Omental fat pad (tissue), 4 donors: ENCODE results near the gene ENHO. TPM values are rescaled to one million over a fixed set of nuclear protein-coding genes. Genes with fewer than 3 reads are reported as not detected.

ENCODE experiments used
- ATAC-seq: fragments of 150-250 bp; one replicate; pipeline ENCODE4 v1.9.1; 2016; ENCODE audit warnings: mild to moderate bottlenecking, moderate library complexity; ENCODE audit not compliant: low FRiP score
- DNase-seq: peaks from one replicate; pipeline ENCODE4 v3.0.0-alpha.2; 2019; ENCODE audit warnings: low spot score
- total RNA-seq, 4 donors: library from RNA; depleted of rRNA; stranded (reverse); fragments of >200 nt; gene quantifications; one replicate each; pipeline ENCODE4 v1.1.0, GENCODE V29; 2016
- TF ChIP-seq, protein P1 (sequence below), 3 donors: fragments of 450-650 bp; IDR thresholded peaks; one replicate each; pipeline ENCODE4 v1.5.1; 2016 to 2017; ENCODE audit warnings: antibody characterized with exemption in 3 of 3, mild to moderate bottlenecking in 3 of 3, moderate library complexity in 2 of 3

ENHO gene
- total RNA-seq, 4 donors from 2014 or later: not detected

DNA sequence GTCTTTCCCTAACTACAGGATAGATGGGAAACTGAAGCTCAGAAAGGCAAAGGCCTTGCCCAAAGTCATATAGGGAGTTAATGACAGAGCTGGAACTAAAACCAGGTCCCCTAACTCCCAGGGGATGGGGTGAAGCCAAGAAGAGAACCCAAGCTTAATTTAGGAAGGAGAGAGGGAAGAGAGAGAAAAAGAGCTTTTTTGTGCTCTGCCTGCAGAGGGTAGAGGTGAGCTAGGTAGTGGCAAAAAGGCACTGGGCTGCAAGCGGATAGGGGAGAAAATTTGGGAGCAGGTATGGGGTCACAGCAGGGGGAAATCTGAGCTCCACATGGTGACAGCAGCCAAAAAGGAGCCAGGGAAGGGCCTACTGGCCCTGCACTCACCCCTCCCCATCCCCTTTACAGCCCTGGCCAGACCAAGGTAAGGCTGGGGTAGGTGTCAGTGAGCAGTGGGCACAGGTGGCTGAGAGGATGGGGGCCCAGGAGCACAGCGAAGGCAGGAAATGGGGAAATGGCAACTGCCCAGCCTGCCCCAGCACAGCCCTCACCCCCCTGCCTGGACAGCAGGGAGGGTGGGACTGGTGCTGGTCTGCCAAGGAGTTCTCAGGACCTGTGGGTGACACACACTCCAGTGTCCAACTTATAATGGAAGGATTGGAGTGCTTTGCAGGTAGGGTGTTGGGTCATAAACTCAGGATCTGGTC, 3.3 kb downstream of the ENHO start:
- TF ChIP-seq, protein P1, sequence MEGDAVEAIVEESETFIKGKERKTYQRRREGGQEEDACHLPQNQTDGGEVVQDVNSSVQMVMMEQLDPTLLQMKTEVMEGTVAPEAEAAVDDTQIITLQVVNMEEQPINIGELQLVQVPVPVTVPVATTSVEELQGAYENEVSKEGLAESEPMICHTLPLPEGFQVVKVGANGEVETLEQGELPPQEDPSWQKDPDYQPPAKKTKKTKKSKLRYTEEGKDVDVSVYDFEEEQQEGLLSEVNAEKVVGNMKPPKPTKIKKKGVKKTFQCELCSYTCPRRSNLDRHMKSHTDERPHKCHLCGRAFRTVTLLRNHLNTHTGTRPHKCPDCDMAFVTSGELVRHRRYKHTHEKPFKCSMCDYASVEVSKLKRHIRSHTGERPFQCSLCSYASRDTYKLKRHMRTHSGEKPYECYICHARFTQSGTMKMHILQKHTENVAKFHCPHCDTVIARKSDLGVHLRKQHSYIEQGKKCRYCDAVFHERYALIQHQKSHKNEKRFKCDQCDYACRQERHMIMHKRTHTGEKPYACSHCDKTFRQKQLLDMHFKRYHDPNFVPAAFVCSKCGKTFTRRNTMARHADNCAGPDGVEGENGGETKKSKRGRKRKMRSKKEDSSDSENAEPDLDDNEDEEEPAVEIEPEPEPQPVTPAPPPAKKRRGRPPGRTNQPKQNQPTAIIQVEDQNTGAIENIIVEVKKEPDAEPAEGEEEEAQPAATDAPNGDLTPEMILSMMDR (IDR thresholded peaks at IDR 0.05): no peak
- ATAC-seq: no peak
- DNase-seq: no peak

DNA sequence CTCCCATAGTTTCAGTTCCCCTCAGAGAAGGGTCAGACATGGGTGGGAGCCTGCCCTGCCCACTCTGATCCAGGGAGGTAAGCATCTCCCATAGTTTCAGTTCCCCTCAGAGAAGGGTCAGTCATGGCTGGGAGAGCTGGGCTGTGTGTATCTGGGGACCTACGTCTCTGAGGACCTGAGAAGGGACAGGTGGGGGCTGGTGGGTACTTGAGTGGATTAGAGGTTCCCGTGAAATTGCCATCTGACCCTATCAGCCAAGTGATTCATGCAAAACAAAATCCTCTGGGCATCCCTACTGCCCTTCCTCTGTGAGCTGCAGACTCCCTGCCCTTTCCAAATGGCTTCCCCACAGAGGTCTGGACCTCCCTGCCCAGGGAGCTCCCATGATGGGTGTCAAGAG, 3.9 kb downstream of the ENHO start:
- ATAC-seq: no peak

DNA sequence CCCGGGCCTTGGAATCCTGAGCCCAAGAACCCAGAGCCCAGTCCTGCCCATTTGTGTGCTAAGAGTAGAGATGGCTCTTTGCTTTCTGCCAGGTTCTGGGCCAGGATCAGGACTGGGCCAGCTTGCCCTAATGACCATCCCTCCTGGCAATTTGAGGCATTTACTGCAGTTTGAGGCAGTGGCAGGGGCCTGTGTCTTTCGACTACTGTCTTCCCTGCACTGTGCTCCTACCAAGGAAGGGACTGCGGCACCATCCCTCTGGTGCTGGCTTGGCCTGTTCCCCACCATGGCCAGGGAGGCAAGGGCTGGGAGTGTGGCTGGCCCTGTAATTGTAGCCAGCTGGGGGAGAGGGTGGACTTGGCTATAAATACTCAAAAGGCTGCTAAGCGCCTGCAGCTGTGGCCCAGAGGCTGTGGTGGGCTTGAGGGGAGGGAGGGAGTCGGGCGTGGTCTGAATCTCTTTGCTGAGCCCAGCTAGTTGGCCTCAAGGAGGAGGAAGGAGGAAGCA, 4.6 kb downstream of the ENHO start:
- DNase-seq: no peak

More for the DNA sequence above, 3.9 kb downstream of the ENHO start:
- DNase-seq: no peak
- TF ChIP-seq, protein P1 (IDR thresholded peaks at IDR 0.05): no peak

DNA sequence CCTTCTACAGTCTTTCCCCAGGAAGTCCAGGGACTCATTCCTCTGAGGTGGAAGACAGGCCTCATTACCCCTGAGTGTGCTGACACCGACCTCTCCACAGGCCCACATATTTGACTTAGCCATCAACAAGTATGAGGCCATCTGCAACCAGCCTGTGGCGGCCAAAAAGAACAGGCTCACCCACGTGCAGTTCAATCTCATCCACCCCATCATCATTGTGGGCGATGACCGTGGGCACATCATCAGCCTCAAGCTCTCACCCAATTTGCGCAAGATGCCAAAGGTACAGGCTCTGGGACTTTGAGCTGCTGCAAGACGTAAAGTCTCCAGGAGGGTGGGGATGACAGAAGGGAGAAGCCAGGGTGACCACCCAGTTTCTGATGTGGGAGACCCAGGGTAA, 5.6 kb downstream of the ENHO start:
- no peak for DNase-seq
- no peak for ATAC-seq
- TF ChIP-seq, protein P1 (IDR thresholded peaks at IDR 0.05): no peak

More for the DNA sequence above, 4.6 kb downstream of the ENHO start:
- TF ChIP-seq, protein P1 (IDR thresholded peaks at IDR 0.05): no peak
- no peak for ATAC-seq

DNA sequence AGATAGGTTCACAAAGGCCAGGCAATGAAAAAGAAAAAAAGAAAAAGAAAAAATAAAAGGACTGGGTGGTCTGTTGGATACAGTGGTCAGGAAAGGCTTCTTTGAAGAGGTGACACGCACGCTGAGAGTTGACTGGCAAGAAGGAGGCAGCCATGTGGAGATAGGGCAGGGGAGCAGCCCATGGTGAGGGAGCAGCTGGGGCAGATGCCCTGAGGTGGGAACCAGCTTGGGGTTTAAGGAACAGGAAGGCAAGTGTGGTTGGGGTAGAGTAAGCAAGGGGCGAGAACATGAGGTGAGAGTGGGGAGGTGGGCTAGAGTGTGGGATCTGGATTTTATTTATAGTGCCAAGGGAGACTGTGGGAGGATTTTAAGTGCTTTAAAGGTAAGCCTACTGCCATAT, 6.8 kb downstream of the ENHO start:
- DNase-seq (no peak), ATAC-seq (no peak)
- TF ChIP-seq, protein P1 (IDR thresholded peaks at IDR 0.05): no peak

DNA sequence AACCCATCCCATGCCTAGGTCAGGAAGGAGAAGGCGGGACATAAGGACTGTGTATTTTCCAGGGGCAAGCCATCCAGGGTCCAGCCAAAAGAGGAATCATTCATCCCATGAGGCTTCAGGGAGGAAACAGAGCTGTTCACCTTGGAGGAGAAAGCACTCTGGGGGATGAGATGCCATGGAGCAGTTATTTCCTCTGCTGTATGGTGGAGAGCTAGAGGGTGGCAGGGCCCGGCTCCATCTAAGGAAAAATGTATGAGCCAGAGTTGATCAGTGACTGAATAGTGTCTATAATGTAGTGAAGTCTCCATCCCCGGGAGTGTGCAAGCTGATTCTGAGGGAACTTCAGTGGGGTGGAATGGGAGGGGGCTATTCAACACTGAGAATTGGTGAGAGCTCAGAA, 8.0 kb downstream of the ENHO start:
- DNase-seq (no peak), ATAC-seq (no peak)
- TF ChIP-seq, protein P1 (IDR thresholded peaks at IDR 0.05): no peak

DNA sequence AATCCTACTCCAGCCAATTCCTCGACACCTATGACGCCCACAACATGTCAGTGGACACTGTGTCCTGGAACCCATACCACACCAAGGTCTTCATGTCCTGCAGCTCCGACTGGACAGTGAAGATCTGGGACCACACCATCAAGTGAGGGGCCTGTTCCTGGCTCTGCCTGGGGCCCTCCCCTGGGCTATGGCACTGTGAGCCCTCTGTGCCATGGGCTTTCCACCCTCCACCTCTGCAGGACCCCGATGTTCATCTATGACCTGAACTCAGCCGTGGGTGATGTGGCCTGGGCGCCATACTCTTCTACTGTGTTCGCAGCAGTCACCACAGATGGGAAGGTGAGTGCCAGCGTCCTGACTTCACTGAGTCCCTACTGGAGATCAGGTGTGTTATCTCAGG, 8.4 kb downstream of the ENHO start:
- ATAC-seq (no peak), DNase-seq (no peak)
- TF ChIP-seq, protein P1 (IDR thresholded peaks at IDR 0.05): no peak
